GM12892 (cell line): ENCODE results near the gene FAM32A.

ENCODE experiments used
- DNase-seq: peaks from one replicate; pipeline ENCODE4 v3.0.0; 2011; ENCODE audit not compliant: insufficient read length
- FAIRE-seq: peaks from 2 replicates; lab custom pipeline; 2011; peaks lifted over from hg19 to GRCh38; lab: Jason Lieb, UNC
- POLR2A ChIP-seq: IDR thresholded peaks from 2 replicates; pipeline ENCODE4 v1.6.1; 2011; ENCODE audit warnings: low read depth, low read length, control low read depth
- POLR2AphosphoS5 ChIP-seq: IDR thresholded peaks from 2 replicates; pipeline ENCODE4 v1.6.1; 2011; ENCODE audit warnings: low read depth, low read length, control low read depth
- TAF1 ChIP-seq: IDR thresholded peaks from 2 replicates; pipeline ENCODE4 v1.6.1; 2011; ENCODE audit warnings: low read depth, mild to moderate bottlenecking, control low read depth, low read length, borderline replicate concordance

The FAM32A gene

GRCh38 chr19:16217716-16218451 lies 32.7 kb downstream of the FAM32A start:
- TF ChIP-seq POLR2A (no peak), TAF1 (no peak), POLR2AphosphoS5 (no peak)
- DNase-seq = no peak
- no peak for FAIRE-seq

- DNase-seq = no peak
- TF ChIP-seq POLR2A = no peak
- no peak for TF ChIP-seq POLR2AphosphoS5
- TF ChIP-seq TAF1 = no peak
- no peak for FAIRE-seq
Observed at GRCh38 chr19:16218851-16219250, 33.6 kb downstream of the FAM32A start.

DNA sequence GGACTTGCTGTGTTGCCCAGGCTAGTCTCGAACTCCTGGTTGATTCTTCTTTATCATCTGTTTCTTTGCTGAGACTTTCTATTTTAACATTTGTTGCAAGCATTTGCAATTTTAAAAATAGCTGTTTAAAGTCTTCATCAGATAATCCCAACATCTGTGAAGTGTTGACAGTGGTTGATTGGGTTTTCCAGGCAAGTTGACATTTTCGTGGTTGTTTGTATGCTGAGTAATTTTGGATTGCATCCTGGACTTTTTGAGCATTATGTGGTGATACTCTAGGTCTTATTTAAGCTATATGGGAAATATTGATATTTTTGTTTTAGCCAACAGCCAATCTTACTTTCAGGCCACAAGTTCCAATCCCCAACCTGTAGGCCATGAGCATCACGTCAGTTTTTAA lies 37.6 kb downstream of the FAM32A start:
- FAIRE-seq (no peak), DNase-seq (no peak)
- TF ChIP-seq POLR2AphosphoS5 = no peak
- no peak for TF ChIP-seq POLR2A
- no peak for TF ChIP-seq TAF1

GRCh38 chr19:16223746-16224145 lies 38.5 kb downstream of the FAM32A start:
- FAIRE-seq (no peak), DNase-seq (no peak)

DNA sequence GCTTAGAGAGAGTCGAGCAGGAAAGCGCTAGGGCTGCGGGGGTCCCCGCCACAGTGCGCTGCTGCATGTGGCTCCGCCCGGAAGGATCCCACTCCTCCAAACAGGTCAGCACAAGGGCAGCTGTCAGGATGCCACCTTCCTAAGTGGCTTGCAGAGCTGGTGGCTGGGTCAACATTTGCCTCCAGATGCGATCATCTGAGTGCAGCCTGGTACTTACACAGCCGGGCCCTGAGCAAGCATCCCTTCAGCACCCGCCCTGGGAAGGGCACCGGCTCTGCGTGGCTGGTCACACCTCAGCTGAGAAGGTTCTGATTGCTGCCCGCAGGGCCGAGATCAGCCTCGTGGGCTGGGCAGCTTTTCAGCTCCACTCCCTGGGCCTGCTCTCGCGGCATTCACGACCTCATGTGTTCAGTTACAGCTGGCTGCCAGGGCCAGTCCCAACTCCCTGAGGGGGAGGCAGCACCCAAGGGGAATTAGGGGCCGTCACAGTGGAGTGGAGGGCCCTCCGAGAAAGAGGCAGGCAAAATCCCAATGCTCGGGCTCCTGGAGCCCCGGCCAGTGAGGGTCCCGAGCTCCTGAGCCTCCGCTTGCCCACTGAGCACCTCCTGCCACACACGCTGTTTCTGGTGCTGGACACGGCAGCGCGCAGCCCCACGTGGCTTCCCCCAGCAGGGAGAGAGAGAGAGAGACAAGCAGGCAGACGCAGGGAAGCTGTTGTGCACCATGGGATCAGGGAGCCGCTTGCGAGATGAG lies 39.3 kb downstream of the FAM32A start:
- FAIRE-seq = no peak
- DNase-seq = no peak
- TF ChIP-seq POLR2AphosphoS5 = no peak
- no peak for TF ChIP-seq POLR2A
- TF ChIP-seq TAF1 = no peak

More at GRCh38 chr19:16223746-16224145, 38.5 kb downstream of the FAM32A start:
- TF ChIP-seq TAF1 (no peak), POLR2AphosphoS5 (no peak), POLR2A (no peak)

DNA sequence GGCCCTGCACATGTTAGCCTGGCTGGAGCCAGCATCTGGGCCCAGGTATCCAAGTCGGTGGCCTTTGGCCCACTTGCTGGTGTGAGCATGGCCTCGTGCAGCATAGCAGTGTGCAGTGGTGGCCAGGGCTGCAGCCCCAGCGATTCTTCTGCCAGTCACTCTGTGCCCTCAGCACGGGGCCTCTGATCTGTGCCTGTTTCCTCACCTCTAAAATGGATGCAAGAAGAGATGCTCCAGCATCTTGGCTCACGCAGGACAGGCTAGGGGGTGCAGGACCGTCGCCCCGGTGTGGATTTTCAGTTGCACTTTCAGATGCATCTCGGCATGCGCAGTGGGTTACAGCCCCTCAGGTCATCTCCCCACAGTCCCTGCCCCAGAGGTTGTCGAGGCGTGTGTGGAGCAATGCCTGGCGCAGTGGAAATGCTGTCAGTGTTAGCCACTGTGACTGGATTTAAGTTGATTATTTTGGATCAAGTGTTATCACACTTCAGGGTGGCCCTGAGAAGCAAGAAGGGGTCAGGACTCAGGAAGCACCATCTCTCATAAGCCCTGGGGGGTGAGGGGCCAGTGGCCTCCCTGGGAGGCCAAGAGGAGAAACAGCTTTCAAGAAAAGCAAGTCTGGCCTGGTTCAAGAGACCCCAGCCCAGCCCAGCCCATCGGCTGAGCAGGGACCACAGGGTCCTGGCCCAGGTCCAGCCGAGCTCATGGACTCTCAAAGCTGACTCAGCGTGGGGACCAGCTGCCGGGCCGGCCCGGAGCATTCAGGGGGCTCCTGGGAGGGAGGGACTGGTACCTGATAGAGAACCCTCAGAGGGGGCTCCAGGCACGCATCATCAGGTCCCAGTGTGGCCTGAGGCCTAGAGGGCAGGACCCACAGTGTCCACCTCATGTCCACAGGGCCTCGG lies 40.3 kb downstream of the FAM32A start:
- TF ChIP-seq POLR2A (no peak), POLR2AphosphoS5 (no peak), TAF1 (no peak)
- DNase-seq = no peak
- FAIRE-seq = no peak

DNA sequence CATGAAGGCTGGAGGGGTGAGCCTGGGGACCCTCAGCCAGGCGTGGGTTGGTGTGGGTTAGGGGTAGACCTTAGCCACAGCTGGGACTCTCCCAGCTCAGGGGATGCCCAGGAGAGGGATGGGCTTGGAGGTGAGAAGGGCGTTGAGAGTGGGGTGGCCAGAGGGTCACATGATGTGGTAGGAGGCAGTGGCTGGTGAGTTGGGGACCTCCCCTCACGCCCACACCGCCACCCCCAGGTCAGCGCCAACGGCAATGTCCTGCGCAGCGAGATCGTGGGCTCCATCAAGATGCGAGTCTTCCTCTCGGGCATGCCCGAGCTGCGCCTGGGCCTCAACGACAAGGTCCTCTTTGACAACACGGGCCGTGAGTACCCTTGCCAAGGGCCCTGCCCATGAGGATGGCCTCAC lies 41.0 kb downstream of the FAM32A start:
- no peak for DNase-seq
- TF ChIP-seq POLR2A (no peak), POLR2AphosphoS5 (no peak), TAF1 (no peak)
- FAIRE-seq = no peak

DNA sequence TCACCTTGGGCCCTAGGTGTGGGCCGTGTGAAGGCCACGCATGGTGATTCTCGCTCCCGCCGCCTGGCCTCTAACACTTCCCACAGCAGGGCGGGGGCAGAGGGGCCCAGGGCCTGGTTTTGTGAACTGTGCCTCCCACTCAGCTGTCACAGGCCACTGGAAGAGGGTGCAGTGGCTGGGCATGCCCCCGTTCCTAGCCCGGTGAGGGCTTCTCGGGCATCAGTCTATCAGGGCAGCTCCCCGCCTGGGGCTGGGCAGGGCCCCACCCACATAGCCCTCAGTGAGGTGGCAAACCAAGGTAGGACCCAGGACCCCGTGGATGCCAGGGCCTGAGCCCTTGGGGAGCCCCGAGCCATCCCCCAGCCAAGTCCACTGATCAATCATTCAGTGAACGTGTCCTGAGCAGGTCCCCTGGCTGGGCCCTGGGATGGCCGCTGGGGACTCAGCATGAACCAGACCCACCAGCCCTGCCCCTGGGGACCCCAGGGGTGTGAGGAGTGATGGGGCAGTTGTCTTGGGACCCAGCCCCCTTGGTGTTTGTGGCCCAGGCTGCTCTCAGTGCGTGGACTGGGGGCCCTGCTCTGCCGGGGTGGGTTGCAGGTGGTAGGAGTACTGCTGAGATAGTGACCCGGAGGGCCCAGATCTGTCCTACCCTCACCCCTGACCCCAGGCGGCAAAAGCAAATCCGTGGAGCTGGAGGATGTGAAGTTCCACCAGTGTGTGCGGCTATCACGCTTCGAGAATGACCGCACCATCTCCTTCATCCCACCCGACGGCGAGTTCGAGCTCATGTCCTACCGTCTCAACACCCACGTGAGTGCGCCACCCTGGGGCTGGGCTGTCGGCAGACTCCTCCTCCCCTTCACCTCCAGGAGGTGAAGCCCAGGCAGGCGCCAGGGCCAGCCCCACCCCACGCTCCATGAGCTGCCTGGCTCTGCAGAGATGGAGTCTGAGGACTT lies 41.9 kb downstream of the FAM32A start:
- no peak for TF ChIP-seq POLR2A
- TF ChIP-seq POLR2AphosphoS5 = no peak
- TF ChIP-seq TAF1 = no peak
- no peak for FAIRE-seq
- DNase-seq = no peak

DNA sequence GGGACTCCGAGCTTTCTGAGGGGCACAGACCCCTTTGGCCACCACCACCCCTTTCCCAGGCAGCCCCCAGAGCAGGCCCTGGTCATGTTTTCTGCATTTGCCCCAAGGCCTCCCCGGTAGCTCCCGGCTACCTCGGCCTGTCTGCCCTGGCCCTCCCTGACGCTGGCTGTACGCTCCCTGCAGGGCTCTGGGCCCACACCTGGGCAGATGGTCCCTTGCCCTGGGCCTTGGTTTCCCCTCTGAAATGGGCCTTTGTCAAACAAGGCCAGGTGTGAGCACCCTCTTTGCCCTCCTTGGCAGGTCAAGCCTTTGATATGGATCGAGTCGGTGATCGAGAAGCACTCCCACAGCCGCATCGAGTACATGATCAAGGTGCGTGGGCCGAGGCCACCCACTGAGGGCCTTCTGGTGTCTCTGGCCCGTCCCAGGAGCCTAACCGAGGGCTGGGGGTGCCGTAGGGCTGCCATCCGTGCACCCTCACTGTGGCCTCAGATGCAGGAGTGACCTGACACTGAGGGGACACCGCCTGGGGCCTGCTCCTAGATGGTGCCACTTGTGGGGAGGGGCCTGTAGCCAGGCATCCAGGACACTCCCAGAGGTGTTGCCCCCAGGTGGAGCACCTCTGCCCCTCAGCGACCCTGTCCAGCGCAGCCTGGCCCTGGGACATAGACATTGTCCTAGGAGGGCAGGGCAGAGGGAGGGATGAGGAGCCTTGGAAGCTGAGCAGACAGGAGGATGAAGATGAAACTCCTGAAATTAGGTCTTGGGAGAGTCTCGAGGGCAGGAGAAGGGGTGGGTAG lies 42.8 kb downstream of the FAM32A start:
- TF ChIP-seq TAF1 (no peak), POLR2A (no peak), POLR2AphosphoS5 (no peak)
- no peak for FAIRE-seq
- DNase-seq = no peak
